Common myeloid progenitor, CD34-positive (primary cell): Measurements from ENCODE around the gene PTPRT.

ENCODE experiments used
- CTCF ChIA-PET: fragments of 350-600 bp; sonication (Branson Sonifier 250); formaldehyde crosslinking; loops from one replicate; lab custom pipeline; 2021; ENCODE audit warnings: antibody characterized with exemption; lab: Charles Lee
- POLR2A ChIA-PET: fragments of 350-600 bp; sonication (Branson Sonifier 250); formaldehyde crosslinking; loops from one replicate; lab custom pipeline; 2021; ENCODE audit warnings: antibody characterized with exemption; lab: Charles Lee
- DNase-seq, 3 donors: peaks; one replicate each; pipeline versions ENCODE4 v3.0.0 to v3.0.0-alpha.2; 2013
- H3K27ac ChIP-seq, 2 experiments: 1 replicate in 1 of 2; 2 replicates in 1 of 2; pipeline ENCODE4 v1.7.0; 2013; ENCODE audit warnings: inconsistent platforms in 2 of 2, low read length in 2 of 2, mild to moderate bottlenecking in 2 of 2, low read depth in 1 of 2, moderate library complexity in 1 of 2; ENCODE audit not compliant: severe bottlenecking in 2 of 2, insufficient read depth in 1 of 2, poor library complexity in 1 of 2
- H3K27me3 ChIP-seq, 5 experiments: replicated peaks in 2 of 5; 1 replicate in 3 of 5; 2 replicates in 2 of 5; pipeline versions ENCODE4 v1.6.1 to v1.7.0; 2013; ENCODE audit warnings: low read length in 4 of 5, mild to moderate bottlenecking in 2 of 5, moderate library complexity in 2 of 5, inconsistent platforms in 1 of 5; ENCODE audit not compliant: insufficient read depth in 5 of 5, control insufficient read depth in 4 of 5
- H3K36me3 ChIP-seq, 4 experiments: 1 replicate in 2 of 4; 2 replicates in 2 of 4; pipeline versions ENCODE4 v1.6.1 to v1.7.0; 2013; ENCODE audit warnings: low read length in 3 of 4, control low read depth in 1 of 4, mild to moderate bottlenecking in 1 of 4; ENCODE audit not compliant: control insufficient read depth in 4 of 4, insufficient read depth in 4 of 4
- H3K4me1 ChIP-seq, 4 experiments: 1 replicate in 3 of 4; 2 replicates in 1 of 4; pipeline versions ENCODE4 v1.6.1 to v1.7.1; 2013; ENCODE audit warnings: low read length in 3 of 4, mild to moderate bottlenecking in 3 of 4, control low read depth in 1 of 4, inconsistent platforms in 1 of 4, moderate library complexity in 1 of 4; ENCODE audit not compliant: control insufficient read depth in 4 of 4, insufficient read depth in 4 of 4; ENCODE audit errors: control extremely low read depth in 1 of 4
- H3K4me3 ChIP-seq, 7 experiments: 1 replicate in 4 of 7; 2 replicates in 3 of 7; pipeline versions ENCODE4 v1.5.1 to v1.7.0; 2013; ENCODE audit warnings: mild to moderate bottlenecking in 7 of 7, low read length in 6 of 7, moderate library complexity in 6 of 7, inconsistent platforms in 2 of 7, low read depth in 2 of 7, control low read depth in 1 of 7; ENCODE audit not compliant: insufficient read depth in 4 of 7, control insufficient read depth in 1 of 7; ENCODE audit errors: extremely low read depth in 1 of 7
- H3K9me3 ChIP-seq, 5 experiments: 1 replicate in 4 of 5; 2 replicates in 1 of 5; pipeline versions ENCODE4 v1.6.1 to v1.7.1; 2013; ENCODE audit warnings: low read length in 4 of 5, mild to moderate bottlenecking in 2 of 5, inconsistent platforms in 1 of 5, low read depth in 1 of 5, moderate library complexity in 1 of 5; ENCODE audit not compliant: control insufficient read depth in 4 of 5, insufficient read depth in 2 of 5; ENCODE audit errors: control extremely low read depth in 1 of 5
- WGBS: methylation state at CpG from one replicate; pipeline ENCODE4 v1.1.5; 2013; ENCODE audit not compliant: insufficient coverage; 5-methylcytosine and 5-hydroxymethylcytosine counted together

The PTPRT gene

DNA sequence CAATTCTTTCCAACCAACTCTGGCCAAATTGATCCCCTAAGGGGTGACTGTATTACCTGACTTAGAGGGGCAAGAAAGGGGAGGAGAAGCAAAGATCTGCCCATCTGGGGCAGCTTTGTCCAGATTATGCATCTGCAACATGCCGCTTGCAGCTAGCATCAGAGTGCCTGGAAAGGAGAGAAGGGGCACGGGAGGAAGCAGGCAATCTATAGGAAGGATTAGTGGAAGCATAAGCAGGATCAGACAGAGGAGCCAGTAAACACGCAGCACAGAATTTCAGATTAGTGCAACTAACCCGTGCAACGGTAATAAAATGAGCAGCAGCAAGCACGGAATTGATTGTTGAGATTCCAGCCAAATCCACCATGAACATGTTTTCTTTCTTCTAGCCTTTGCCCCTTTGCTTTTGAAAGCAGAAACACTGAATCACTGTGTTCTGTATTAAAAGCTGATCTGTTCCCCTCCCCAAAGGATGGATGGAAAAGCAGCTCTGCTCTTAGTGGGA is 927.9 kb downstream of the PTPRT start:
- no peaks in the 10 kb centered on the region for H3K36me3 ChIP-seq
- 90% methylated on average over 6 of the region's 6 CpGs for WGBS
- no peaks in the 10 kb centered on the region for H3K9me3 ChIP-seq
- no peak for DNase-seq
- no peak overlapping the region for H3K4me3 ChIP-seq
- CTCF ChIA-PET = no interaction called here
- H3K27me3 ChIP-seq = peaks cover 0 to 1% (median 0%) of the 10 kb centered on the region in 5 experiments
- no peak overlapping the region for H3K27ac ChIP-seq
- no peaks in the 10 kb centered on the region for H3K4me1 ChIP-seq
- POLR2A ChIA-PET = no interaction called here

DNA sequence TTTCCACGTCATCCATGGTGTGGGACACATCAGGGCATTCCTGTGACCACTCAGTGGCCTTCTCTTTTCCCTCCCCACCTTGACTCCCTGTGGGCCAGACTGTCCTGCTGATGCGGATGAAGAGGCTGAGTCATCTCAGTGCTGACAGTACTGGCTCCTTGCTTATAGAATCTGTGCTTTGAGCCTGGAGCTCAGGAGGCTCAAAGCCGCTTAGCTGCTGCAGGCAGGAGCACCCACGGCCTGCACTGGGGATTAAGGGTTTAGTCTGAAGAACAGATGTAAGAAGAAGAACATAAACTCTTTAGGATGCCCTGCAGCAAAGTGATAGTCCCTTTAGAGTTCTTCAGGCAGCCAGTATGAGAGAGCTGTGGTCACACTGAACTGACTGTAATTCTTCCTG is 929.5 kb downstream of the PTPRT start:
- ChIA-PET POLR2A (no interaction called here), CTCF (no interaction called here)
- Histone ChIP-seq H3K9me3 (no peaks in the 10 kb centered on the region), H3K36me3 (no peaks in the 10 kb centered on the region), H3K4me1 (no peaks in the 10 kb centered on the region), H3K27ac (no peak overlapping the region), H3K27me3 (peaks cover 0 to 1% (median 0%) of the 10 kb centered on the region in 5 experiments), H3K4me3 (no peak overlapping the region)
- 81% methylated on average over 3 of the region's 4 CpGs for WGBS
- no peak for DNase-seq

DNA sequence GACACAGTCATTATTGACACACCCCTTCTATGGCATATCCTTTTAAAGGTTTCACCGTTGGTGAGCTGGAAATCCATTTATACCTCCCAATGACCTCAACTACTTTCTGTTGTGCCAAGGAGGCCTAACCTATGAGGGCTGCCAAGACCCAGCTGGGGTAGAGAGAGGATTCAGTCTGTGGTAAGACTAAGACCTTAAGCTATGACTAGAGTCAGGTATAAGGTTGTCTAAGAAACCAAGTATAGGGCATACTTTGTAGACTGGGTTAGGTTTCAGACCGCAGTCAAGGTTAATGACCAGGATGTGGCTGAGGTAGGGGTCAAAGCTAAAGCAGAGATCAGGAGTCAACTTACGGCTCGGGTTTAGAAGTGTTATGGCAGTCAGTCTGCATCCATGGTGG is 930.3 kb downstream of the PTPRT start:
- Histone ChIP-seq H3K36me3 (no peaks in the 10 kb centered on the region), H3K27ac (no peak overlapping the region), H3K4me3 (no peak overlapping the region), H3K9me3 (no peaks in the 10 kb centered on the region), H3K27me3 (peaks cover 0 to 1% (median 0%) of the 10 kb centered on the region in 5 experiments), H3K4me1 (no peaks in the 10 kb centered on the region)
- ChIA-PET POLR2A (no interaction called here), CTCF (no interaction called here)
- no peak for DNase-seq
- 93% methylated on average over 3 of the region's 4 CpGs for WGBS

DNA sequence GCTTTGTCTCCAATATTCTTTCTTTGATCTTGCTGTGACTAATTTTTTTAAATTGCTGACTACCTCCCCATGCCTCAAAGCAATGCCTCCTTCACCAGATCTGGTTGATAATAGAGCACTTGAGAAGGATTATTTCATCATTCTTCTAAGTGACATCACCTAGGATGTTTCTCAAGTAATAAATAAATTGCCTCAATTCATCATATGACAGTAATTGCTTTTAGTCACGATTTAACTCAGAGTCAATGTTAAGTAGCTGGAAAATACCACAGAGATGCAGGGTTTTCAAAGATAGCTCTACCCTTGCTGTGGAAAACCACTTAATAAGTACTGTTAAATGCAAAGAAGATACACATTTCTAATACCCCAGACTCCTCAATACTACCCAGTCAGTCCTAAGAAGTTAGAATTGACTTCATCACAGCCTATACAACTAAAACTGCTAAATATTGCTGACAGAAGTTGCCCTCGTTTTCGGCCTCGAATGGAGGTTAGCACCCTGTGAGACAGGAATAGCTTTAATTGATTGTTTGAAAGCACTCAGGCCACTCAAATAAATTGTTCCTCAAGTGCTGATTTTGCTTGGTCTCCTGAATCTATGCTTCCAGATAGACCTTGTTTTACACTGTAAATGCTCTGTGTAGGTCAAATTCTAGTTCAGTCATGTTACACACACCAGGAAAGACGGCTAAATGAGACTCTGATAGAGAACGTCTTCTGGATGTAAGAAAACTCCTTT is 931.0 kb downstream of the PTPRT start:
- WGBS = 100% methylated on average over 4 of the region's 6 CpGs

DNA sequence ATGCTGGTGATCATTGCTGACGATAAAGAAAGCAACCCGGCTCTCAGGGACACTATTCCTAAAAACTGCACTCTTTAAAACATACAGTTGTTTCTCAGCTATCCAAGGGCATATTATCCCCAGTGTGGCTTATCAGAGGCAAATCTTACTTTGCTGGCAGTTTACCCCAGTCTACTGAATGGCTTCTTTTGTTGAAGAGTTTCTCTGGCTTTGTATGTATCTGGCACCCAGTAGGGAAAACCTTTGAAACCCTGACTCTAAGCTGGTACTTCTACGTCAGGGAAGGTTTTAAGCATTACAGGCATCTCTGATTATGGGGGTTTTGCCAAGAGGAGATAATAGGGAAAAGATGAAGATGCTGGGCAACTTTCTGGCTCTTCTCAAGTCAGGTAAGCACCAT is 933.9 kb downstream of the PTPRT start:
- Histone ChIP-seq H3K4me3 (no peak overlapping the region), H3K27ac (no peak overlapping the region), H3K4me1 (no peaks in the 10 kb centered on the region), H3K36me3 (no peaks in the 10 kb centered on the region), H3K9me3 (no peaks in the 10 kb centered on the region), H3K27me3 (peaks cover 0 to 1% (median 0%) of the 10 kb centered on the region in 5 experiments)
- DNase-seq = no peak
- WGBS = 100% methylated on average over 3 of the region's 3 CpGs
- ChIA-PET POLR2A (no interaction called here), CTCF (no interaction called here)

More for the DNA sequence above, 931.0 kb downstream of the PTPRT start:
- DNase-seq = no peak
- H3K27me3 ChIP-seq = peaks cover 0 to 1% (median 0%) of the 10 kb centered on the region in 5 experiments
- no peaks in the 10 kb centered on the region for H3K4me1 ChIP-seq
- H3K36me3 ChIP-seq = no peaks in the 10 kb centered on the region
- H3K9me3 ChIP-seq = no peaks in the 10 kb centered on the region
- CTCF ChIA-PET = no interaction called here
- H3K27ac ChIP-seq = no peak overlapping the region
- H3K4me3 ChIP-seq = no peak overlapping the region
- POLR2A ChIA-PET = no interaction called here

DNA sequence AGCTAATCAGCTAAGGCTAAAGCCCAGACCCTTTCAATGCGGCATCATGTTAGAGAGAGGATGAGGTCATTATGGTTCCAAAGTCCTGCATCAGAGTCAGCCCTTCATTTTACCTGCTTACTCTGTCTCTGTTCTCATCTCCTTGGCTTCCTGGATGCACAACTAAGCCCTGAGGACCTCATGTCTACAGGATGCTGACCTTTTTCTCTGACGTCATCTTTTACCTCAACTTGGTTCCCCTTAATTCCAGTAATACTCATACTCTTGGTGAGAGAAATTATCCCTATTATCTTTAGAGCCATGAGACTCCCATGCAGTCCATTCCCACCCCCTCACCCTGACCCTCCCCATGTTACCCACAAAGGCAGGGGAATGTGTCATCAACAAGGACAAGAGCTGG is 935.0 kb downstream of the PTPRT start:
- POLR2A ChIA-PET = interaction anchor here (0.6 kb wide), 1 partner anchor 280 kb away, joined by 3 read pairs; no protein-coding TSS in a partner anchor
- H3K27ac ChIP-seq = no peak overlapping the region
- WGBS = 100% methylated on average over 1 of the region's 2 CpGs
- no peaks in the 10 kb centered on the region for H3K4me1 ChIP-seq
- no peak overlapping the region for H3K4me3 ChIP-seq
- CTCF ChIA-PET = no interaction called here
- no peaks in the 10 kb centered on the region for H3K27me3 ChIP-seq
- no peak for DNase-seq
- no peaks in the 10 kb centered on the region for H3K9me3 ChIP-seq
- no peaks in the 10 kb centered on the region for H3K36me3 ChIP-seq

DNA sequence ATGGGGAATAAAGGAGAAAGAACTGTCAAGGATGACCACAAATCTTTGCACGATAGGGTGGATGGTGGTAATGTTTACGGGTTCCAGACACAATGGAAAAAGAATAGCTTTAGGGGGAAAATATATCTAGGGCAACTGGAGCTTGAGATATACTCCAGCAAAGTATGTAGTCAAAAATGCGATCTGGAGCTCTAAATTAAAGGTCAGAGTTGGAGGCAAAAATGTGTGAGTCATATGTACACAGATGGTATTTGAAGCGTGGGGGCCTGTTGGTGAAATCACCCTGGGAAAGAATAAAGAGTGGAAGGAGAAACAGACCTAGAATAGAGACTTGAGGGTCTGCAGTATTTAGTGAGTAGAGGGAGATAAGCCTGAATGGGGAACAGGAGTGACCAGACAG is 937.6 kb downstream of the PTPRT start:
- H3K9me3 ChIP-seq = no peaks in the 10 kb centered on the region
- POLR2A ChIA-PET = no interaction called here
- no peak overlapping the region for H3K4me3 ChIP-seq
- no peaks in the 10 kb centered on the region for H3K36me3 ChIP-seq
- CTCF ChIA-PET = no interaction called here
- no peak for DNase-seq
- 90% methylated on average over 4 of the region's 4 CpGs for WGBS
- H3K27me3 ChIP-seq = no peaks in the 10 kb centered on the region
- no peaks in the 10 kb centered on the region for H3K4me1 ChIP-seq
- H3K27ac ChIP-seq = no peak overlapping the region
